CD4-positive, alpha-beta T cell (primary cell): ENCODE measurements around the gene SPRY4. TPM values are rescaled to one million over a fixed set of nuclear protein-coding genes. Genes with fewer than 3 reads are reported as not detected.

Source experiments
- ATAC-seq: fragments of 200-7000 bp; cut with Tn5 transposase; one replicate; pipeline ENCODE4 v1.10.0; 2022; ENCODE audit warnings: mild to moderate bottlenecking; ENCODE audit not compliant: poor library complexity
- CTCF ChIA-PET: fragments of 350-600 bp; sonication (Branson Sonifier 250); formaldehyde crosslinking; loops from one replicate; lab custom pipeline; 2021; ENCODE audit warnings: antibody characterized with exemption, inconsistent platforms; lab: Charles Lee
- POLR2A ChIA-PET: fragments of 350-600 bp; sonication (Branson Sonifier 250); formaldehyde crosslinking; loops from one replicate; lab custom pipeline; 2021; ENCODE audit warnings: antibody characterized with exemption, inconsistent platforms; lab: Charles Lee
- DNase-seq, 14 experiments: peaks; one replicate each; pipeline ENCODE4 v3.0.0-alpha.2; 2013 to 2020; ENCODE audit warnings: mixed read lengths in 2 of 14
- H3K27ac ChIP-seq, 2 donors: one replicate each; pipeline versions ENCODE4 v1.5.1 to v1.7.0; 2013; ENCODE audit warnings: low read length in 2 of 2, low read depth in 1 of 2, mild to moderate bottlenecking in 1 of 2
- H3K27me3 ChIP-seq, 2 experiments: 1 replicate in 1 of 2; 2 replicates in 1 of 2; pipeline versions ENCODE4 v1.6.1 to v1.7.0; 2013; ENCODE audit warnings: low read length in 2 of 2, control low read depth in 1 of 2, mild to moderate bottlenecking in 1 of 2, moderate library complexity in 1 of 2; ENCODE audit not compliant: insufficient read depth in 2 of 2, control insufficient read depth in 1 of 2
- H3K36me3 ChIP-seq: one replicate; pipeline ENCODE4 v1.6.1; 2013; ENCODE audit warnings: low read length, control low read depth; ENCODE audit not compliant: insufficient read depth
- H3K4me1 ChIP-seq: one replicate; pipeline ENCODE4 v1.6.1; 2013; ENCODE audit warnings: low read length, control low read depth; ENCODE audit not compliant: insufficient read depth
- H3K4me3 ChIP-seq: one replicate; pipeline ENCODE4 v1.5.1; 2013; ENCODE audit warnings: mild to moderate bottlenecking, low read length, moderate library complexity
- H3K9me3 ChIP-seq, 2 experiments: 1 replicate in 1 of 2; 2 replicates in 1 of 2; pipeline versions ENCODE4 v1.6.1 to v1.7.0; 2013; ENCODE audit warnings: low read length in 2 of 2, mild to moderate bottlenecking in 2 of 2, control low read depth in 1 of 2, moderate library complexity in 1 of 2; ENCODE audit not compliant: control insufficient read depth in 1 of 2, insufficient read depth in 1 of 2
- H3K27ac Mint-ChIP-seq: one replicate; pipeline ENCODE4 v1.8.0; 2020; ENCODE audit warnings: mixed read lengths
- H3K27me3 Mint-ChIP-seq: one replicate; pipeline ENCODE4 v1.8.0; 2021; ENCODE audit warnings: mixed read lengths
- H3K36me3 Mint-ChIP-seq: one replicate; pipeline ENCODE4 v1.8.0; 2021; ENCODE audit warnings: low read depth, mixed read lengths
- H3K4me1 Mint-ChIP-seq: one replicate; pipeline ENCODE4 v1.8.0; 2021; ENCODE audit warnings: low read depth, mixed read lengths
- H3K4me3 Mint-ChIP-seq: one replicate; pipeline ENCODE4 v1.8.0; 2020; ENCODE audit warnings: mild to moderate bottlenecking, mixed read lengths
- H3K9me3 Mint-ChIP-seq: one replicate; pipeline ENCODE4 v1.8.0; 2020; ENCODE audit warnings: mixed read lengths
- CTCF ChIP-seq: fragments of 200-600 bp; IDR thresholded peaks from one replicate; pipeline ENCODE4 v1.8.0; 2022; ENCODE audit warnings: antibody characterized with exemption, mild to moderate bottlenecking
- intact Hi-C, 2 experiments: fragments of 100-400 bp; cut with DNase I in 1 of 2; cut with micrococcal nuclease in 1 of 2; formaldehyde crosslinking; loops; one replicate each; pipeline versions ENCODE4 v1.15.1 to v1.9.0; 2023 to 2025; cut with DNase I, micrococcal nuclease
- total RNA-seq, 174 experiments: library from RNA in 2 of 174; stranded (reverse) in 2 of 174; gene quantifications; one replicate each; pipeline ENCODE4 v1.2.3 and lab custom pipeline; 2021 to 2026

The SPRY4 gene
- total RNA-seq, 2 experiments from 2014 or later: 0.16 to 0.34 TPM

- H3K27me3 Mint-ChIP-seq: no peaks in the 10 kb centered on the region
- no peak overlapping the region for H3K4me3 Mint-ChIP-seq
- POLR2A ChIA-PET: no interaction called here
These were observed 38.7 kb downstream of the SPRY4 start for GRCh38 chr5:142286111-142286510.

GRCh38 chr5:142283304-142283703, 41.5 kb downstream of the SPRY4 start:
- no peaks in the 10 kb centered on the region for H3K36me3 Mint-ChIP-seq
- H3K4me3 ChIP-seq: no peak overlapping the region
- no peak overlapping the region for H3K27ac Mint-ChIP-seq
- no peak for ATAC-seq
- H3K9me3 Mint-ChIP-seq: no peaks in the 10 kb centered on the region
- no peaks in the 10 kb centered on the region for H3K9me3 ChIP-seq
- H3K4me1 Mint-ChIP-seq: peaks cover 5% of the 10 kb centered on the region
- intact Hi-C loops: no loop called here
- POLR2A ChIA-PET: no interaction called here
- DNase-seq: no peak
- no peak overlapping the region for H3K27ac ChIP-seq
- TF ChIP-seq CTCF: no peak
- H3K36me3 ChIP-seq: no peaks in the 10 kb centered on the region
- CTCF ChIA-PET: no interaction called here
- H3K4me1 ChIP-seq: peaks cover 3% of the 10 kb centered on the region
- no peaks in the 10 kb centered on the region for H3K27me3 ChIP-seq
- no peak overlapping the region for H3K4me3 Mint-ChIP-seq
- no peaks in the 10 kb centered on the region for H3K27me3 Mint-ChIP-seq

More at GRCh38 chr5:142286111-142286510, 38.7 kb downstream of the SPRY4 start:
- H3K27ac Mint-ChIP-seq: no peak overlapping the region
- intact Hi-C loops: no loop called here
- peaks cover 3% of the 10 kb centered on the region for H3K4me1 ChIP-seq
- CTCF ChIA-PET: no interaction called here
- H3K4me1 Mint-ChIP-seq: peaks cover 5% of the 10 kb centered on the region
- no peaks in the 10 kb centered on the region for H3K9me3 ChIP-seq
- DNase-seq: no peak
- no peak for ATAC-seq
- no peaks in the 10 kb centered on the region for H3K36me3 ChIP-seq
- no peak overlapping the region for H3K27ac ChIP-seq
- H3K4me3 ChIP-seq: no peak overlapping the region
- H3K9me3 Mint-ChIP-seq: no peaks in the 10 kb centered on the region
- H3K27me3 ChIP-seq: no peaks in the 10 kb centered on the region
- H3K36me3 Mint-ChIP-seq: no peaks in the 10 kb centered on the region
- no peak for TF ChIP-seq CTCF

GRCh38 chr5:142281966-142282365, 42.9 kb downstream of the SPRY4 start:
- Mint-ChIP-seq H3K36me3 (no peaks in the 10 kb centered on the region), H3K27ac (no peak overlapping the region), H3K4me1 (no peaks in the 10 kb centered on the region), H3K27me3 (no peaks in the 10 kb centered on the region), H3K9me3 (no peaks in the 10 kb centered on the region), H3K4me3 (no peak overlapping the region)
- CTCF ChIA-PET: no interaction called here
- Histone ChIP-seq H3K9me3 (no peaks in the 10 kb centered on the region), H3K27ac (no peak overlapping the region), H3K27me3 (no peaks in the 10 kb centered on the region), H3K4me1 (no peaks in the 10 kb centered on the region), H3K4me3 (no peak overlapping the region), H3K36me3 (no peaks in the 10 kb centered on the region)
- no peak for DNase-seq
- POLR2A ChIA-PET: no interaction called here
- no peak for TF ChIP-seq CTCF
- ATAC-seq: no peak
- intact Hi-C loops: no loop called here
